K562 (cell line): ENCODE data around the gene AGAP3.

Experiments used
- TCF7 ChIP-seq: sonication (generic); IDR thresholded peaks from 2 replicates; pipeline ENCODE4 v1.6.1; 2016; ENCODE audit warnings: antibody characterized with exemption, borderline replicate concordance
- ZNF445 ChIP-seq: fragments of 250-450 bp; sonication (Bioruptor Pico); IDR thresholded peaks from 2 replicates; pipeline ENCODE4 v1.4.0; 2020; ENCODE audit warnings: low read depth, mild to moderate bottlenecking, moderate library complexity

DNA sequence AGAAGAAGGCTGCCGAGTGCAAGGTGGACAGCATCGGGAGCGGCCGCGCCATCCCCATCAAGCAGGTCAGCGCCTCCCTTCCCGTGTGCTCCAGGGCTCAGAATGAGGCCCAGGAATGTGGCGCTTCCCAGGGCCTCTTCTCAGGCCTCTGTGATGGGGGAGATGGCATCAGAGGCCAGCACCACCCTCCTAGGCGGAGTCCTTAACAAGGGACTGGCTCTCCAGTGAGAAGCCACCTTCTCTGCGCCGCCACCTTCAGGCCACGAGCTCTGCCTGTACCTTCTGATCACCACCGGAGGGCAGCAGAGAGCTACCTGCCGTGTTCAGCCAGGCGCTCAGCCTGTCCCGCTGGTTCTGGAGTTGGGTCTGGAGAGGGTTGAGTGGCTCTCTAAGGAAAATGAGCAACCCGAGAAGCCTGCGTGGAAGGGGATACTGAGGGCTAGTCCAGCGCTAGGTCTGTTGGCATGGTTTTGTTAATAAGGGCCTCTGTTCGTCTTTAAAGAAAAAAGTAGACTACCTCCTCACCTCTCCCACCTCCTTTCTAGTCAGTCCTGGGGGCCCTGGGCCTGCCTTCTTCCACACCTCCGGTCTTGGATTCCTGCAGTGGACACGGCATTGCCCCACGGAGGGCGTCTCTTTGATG lies 37.7 kb downstream of the AGAP3 start:
- TF ChIP-seq TCF7 (0 out of 2 replicates have a peak, but pooled peaks have one; percentile 63), ZNF445 (CRISPR knock-in tag) (no peak)
